ENCODE measurements around the gene NEK9.

The NEK9 gene

GRCh38 chr14:75064205-75064567 is 62.7 kb downstream of the NEK9 start:
- DNase-seq (ENCODE audit: low read depth), result no peak

GRCh38 chr14:75063491-75064204 is 63.2 kb downstream of the NEK9 start, which contains the start of gene ACYP1:
TSS of gene ACYP1 (minus strand) at chr14:75064024. CDS start at chr14:75063553, 471 bp downstream.
- DNase-seq (ENCODE audit: low read depth), result peak; percentile 83

GRCh38 chr14:75063013-75063412 is 63.8 kb downstream of the NEK9 start:
- no peak for DNase-seq (ENCODE audit: low read depth)

GRCh38 chr14:75060420-75060819 is 66.4 kb downstream of the NEK9 start:
- no peak for DNase-seq (ENCODE audit: low read depth)

- no peak for DNase-seq (ENCODE audit: low read depth)
Measured at GRCh38 chr14:75059642-75060041, 67.2 kb downstream of the NEK9 start.

- no peak for DNase-seq (ENCODE audit: low read depth)
Measured at GRCh38 chr14:75054421-75054820, 72.4 kb downstream of the NEK9 start.

- no peak for DNase-seq (ENCODE audit: low read depth)
Measured at GRCh38 chr14:75053396-75054291, 73.2 kb downstream of the NEK9 start.

- DNase-seq (ENCODE audit: low read depth), result no peak
Measured at GRCh38 chr14:75051556-75051899, 75.3 kb downstream of the NEK9 start.

GRCh38 chr14:75050852-75051555 is 75.8 kb downstream of the NEK9 start, which contains the start of gene MLH3:
TSS of gene MLH3 (minus strand) at chr14:75051467. CDS start at chr14:75049655, 1,812 bp downstream.
- DNase-seq (ENCODE audit: low read depth), result peak; percentile 68

GRCh38 chr14:75049731-75050201 is 77.1 kb downstream of the NEK9 start:
- no peak for DNase-seq (ENCODE audit: low read depth)

GRCh38 chr14:75049136-75049535 is 77.7 kb downstream of the NEK9 start:
- DNase-seq (ENCODE audit: low read depth), result no peak

- no peak for DNase-seq (ENCODE audit: low read depth)
Measured at GRCh38 chr14:75048101-75048500, 78.7 kb downstream of the NEK9 start.

GRCh38 chr14:75047506-75047905 is 79.3 kb downstream of the NEK9 start:
- DNase-seq (ENCODE audit: low read depth), result no peak

- DNase-seq (ENCODE audit: low read depth), result no peak
Measured at GRCh38 chr14:75046899-75047298, 79.9 kb downstream of the NEK9 start.

- DNase-seq (ENCODE audit: low read depth), result no peak
Measured at GRCh38 chr14:75046275-75046674, 80.6 kb downstream of the NEK9 start.

- no peak for DNase-seq (ENCODE audit: low read depth)
Measured at GRCh38 chr14:75044752-75045151, 82.1 kb downstream of the NEK9 start.

- DNase-seq (ENCODE audit: low read depth), result no peak
Measured at GRCh38 chr14:75044322-75044721, 82.5 kb downstream of the NEK9 start.

GRCh38 chr14:75042035-75042434 is 84.8 kb downstream of the NEK9 start:
- no peak for DNase-seq (ENCODE audit: low read depth)

GRCh38 chr14:75041613-75042012 is 85.2 kb downstream of the NEK9 start:
- DNase-seq (ENCODE audit: low read depth), result no peak

- DNase-seq (ENCODE audit: low read depth), result no peak
Measured at GRCh38 chr14:75040959-75041358, 85.9 kb downstream of the NEK9 start.

- no peak for DNase-seq (ENCODE audit: low read depth)
Measured at GRCh38 chr14:75040507-75040906, 86.3 kb downstream of the NEK9 start.

- no peak for DNase-seq (ENCODE audit: low read depth)
Measured at GRCh38 chr14:75032939-75033338, 93.9 kb downstream of the NEK9 start.
